ENCODE results near the gene COPS7B.

GRCh38 chr2:231807020-231807419 is 20.8 kb downstream of the COPS7B start:
- TF ChIP-seq CTCF (IDR thresholded peaks at IDR 0.05) (no peak), POLR2A (IDR thresholded peaks at IDR 0.05) (no peak)
